GM19328 (cell line): Measurements from ENCODE around the gene PAK5.

ENCODE experiments used
- ATAC-seq: cut with Tn5 transposase; IDR thresholded peaks from one replicate; pipeline ENCODE4 v1.9.1; 2021; ENCODE audit warnings: mild to moderate bottlenecking, moderate library complexity; ENCODE audit not compliant: unreplicated experiment

The PAK5 gene

DNA sequence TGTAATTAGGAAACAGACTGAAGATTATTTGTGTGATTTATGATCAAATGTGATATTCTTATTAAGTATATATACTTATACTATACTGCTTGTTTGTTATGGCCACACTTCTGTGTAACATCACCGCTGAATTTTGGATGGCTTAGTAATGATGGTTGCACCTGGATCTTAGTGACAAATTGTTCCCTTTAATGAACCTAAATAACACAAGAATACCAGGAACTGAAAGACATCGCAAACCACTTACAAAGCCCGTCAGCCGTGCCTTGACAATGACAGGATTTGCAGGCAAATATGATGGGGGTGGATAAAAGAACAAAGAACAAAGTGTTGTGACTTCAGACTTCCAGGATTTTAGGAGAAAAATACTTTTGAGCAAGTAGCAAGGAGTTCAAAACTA, 257.4 kb downstream of the PAK5 start:
- ATAC-seq: no peak

DNA sequence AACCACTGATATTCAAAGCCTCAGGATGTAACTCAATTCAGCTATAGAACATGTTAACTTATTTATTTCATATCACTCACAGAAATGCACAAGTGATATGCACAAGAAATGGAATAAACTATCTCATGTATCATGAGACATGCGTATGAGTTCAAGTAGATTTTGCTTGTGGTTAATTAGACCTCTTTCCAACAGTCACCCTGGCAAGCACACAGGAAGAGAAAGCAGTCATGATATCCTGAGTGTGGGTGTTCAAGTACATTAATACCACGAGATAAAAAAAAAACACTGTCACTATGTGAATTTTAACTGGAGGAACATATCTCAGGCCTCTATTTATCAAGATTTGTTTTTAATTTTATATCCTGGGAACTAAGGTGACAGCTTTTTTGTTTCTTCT, 260.3 kb downstream of the PAK5 start:
- ATAC-seq: no peak

DNA sequence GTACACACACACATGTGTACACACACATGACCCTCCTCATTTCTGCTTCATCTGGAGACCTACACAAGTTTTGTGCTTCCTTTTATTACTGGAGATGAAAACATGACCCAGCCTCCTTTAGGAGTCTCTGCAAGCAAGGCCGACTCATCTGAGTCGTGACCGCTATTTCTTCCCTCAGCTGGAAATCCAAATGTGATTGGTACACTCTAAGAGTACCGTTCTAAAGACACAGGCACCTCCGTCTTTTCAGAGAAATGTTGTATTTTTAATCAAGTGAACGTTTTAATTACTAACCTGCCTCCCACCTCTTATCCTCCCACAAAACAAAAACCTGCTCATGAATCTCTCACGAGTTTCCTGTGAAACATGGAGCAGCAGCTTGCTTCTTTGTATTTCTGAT, 261.5 kb downstream of the PAK5 start:
- ATAC-seq: no peak

DNA sequence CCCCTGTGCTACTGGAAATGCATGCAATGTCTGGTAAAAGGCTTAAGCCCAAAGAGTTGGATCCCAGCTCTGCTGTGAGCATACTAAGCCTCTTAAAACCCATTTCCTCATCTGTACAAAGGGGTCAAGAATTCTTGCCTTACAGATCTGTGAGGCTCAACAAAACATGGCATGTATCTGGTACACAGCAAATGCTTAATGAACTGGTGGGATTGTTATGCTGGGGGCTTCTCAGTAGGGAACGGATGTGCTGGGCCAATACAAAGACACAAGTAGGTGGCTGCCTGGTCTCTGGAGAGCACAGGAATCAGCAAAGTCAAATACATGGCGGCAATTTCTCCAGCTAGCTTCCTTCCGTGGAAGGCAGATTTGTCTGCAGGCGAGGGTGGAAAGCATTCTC, 262.2 kb downstream of the PAK5 start:
- no peak for ATAC-seq

DNA sequence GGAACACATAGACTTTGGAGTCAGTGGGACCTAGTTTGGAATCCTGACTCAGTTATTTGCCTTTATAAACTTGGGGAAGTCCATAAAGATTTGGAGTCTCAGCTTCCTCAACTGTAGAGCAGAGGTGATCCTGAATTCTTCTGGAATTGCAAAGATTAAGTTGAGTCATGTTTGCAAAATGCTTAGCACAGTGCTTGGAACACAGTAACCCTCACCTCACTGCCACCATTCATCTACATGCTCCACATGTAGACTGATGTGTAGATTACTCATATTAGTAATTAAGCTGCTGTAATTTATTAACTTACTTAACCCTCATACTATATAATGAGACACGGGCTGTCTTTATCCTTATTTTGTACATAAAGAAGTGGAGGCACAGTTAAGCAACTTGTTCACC, 263.0 kb downstream of the PAK5 start:
- ATAC-seq: no peak

DNA sequence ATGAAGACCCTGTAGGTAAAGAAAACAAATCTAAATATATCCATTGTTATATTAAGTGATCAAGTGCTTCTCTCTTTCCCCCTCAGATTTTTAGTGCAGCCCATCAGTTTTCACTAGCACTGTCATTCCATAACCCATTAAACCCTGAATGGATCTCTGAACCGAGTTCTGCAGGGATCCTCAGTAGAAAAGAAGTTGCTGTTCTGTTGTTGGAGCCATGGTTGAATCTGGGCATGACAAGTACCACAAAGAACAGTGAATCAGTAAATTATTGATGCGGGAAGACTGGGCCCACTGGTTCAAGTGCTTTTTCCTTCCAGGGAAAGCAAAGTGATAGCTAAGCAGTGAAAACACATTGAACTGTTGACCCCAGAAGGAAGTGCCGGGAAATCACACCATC, 264.1 kb downstream of the PAK5 start:
- ATAC-seq: no peak

DNA sequence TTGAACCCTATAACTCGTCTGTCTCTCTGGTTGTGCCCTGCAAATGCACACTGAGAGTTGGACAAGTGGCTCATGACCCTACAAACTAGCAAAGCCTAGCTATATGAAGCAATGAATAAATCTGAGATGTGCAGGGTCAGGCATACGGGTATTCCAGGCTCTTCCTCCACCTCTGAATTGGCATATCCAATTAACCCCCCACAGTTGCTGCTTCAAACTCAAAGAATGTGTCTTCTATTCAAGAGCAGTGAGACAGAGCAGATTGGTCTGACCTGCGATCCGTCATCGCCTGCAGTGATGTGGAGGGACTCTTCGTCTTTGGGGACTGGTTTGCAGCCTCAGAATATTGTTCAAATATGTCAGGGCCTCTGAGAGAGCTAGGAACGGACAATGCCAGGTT, 264.7 kb downstream of the PAK5 start:
- no peak for ATAC-seq

DNA sequence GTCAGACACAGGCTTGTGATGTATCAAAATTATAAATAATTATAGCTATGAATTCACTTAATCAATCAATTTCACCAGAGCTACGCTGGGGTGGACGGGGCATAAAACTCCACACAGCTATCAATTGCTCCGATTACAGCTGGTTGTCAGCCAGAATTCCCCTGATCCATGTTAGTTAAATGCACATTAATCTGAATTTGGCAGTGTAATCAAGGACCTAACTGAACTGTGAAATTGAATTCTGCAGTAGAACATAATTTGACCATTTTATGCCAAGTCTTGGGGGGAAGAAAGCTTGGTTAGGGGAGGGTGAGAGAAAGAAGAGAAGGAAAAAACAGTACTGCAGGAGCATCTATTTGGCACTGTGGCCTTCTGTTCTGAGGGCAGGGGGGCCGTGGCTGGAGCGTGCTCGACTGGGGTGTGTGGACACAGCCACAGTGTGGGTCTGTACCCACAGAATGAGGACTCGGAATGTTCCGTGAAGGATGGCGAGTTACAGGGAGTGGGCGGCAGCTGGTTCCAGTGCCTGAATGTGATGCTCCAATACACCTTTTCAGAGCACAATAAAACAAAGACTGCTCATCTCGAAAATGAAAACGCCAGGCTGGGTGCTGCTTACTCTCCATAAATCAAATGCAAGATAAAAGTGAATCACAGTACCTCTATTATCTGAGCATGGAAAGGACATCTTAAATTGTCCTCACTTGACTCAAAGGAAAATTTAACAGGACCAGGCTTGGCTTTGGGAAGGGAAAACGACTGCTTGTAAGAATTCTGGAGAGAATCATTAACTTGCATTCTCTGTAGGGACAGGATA, 265.3 kb downstream of the PAK5 start:
- no peak for ATAC-seq

DNA sequence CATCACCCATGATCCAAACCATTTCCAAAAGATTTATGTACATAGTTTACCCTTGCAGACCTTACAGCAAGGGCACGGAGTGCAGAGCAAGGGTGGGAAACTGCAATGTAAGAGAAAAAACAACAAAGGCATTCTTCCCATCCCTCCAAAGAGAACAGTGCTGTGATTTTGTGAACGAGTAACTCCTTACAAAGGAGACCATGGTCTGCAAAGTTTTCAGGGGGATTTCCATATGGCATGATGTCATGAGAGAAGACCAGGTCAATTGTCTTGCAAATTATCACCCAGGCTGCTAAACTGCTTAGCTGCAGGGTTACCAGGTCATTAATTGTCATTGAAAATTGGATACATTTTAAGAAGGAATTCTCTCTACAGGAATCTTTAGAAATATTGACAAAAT, 266.2 kb downstream of the PAK5 start:
- ATAC-seq: no peak

DNA sequence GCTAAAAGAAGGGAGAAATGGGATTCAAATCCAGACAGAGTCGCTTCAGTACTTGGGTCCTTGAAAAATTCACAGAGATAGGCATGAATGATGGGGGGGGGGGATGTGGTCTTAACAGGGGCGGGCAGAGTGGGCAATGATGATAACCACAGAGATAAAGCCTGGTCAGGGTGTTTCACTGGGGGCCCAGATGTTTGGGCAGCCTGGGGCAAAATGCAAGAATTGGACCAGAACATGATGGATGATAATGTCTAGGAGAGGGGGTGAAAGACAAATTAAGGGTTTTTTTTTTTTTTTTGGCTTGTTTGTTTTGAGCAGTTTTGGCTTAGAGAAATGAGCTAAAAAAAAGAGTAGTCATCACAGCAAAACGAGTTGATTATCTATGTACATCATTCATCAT, 267.1 kb downstream of the PAK5 start:
- no peak for ATAC-seq

DNA sequence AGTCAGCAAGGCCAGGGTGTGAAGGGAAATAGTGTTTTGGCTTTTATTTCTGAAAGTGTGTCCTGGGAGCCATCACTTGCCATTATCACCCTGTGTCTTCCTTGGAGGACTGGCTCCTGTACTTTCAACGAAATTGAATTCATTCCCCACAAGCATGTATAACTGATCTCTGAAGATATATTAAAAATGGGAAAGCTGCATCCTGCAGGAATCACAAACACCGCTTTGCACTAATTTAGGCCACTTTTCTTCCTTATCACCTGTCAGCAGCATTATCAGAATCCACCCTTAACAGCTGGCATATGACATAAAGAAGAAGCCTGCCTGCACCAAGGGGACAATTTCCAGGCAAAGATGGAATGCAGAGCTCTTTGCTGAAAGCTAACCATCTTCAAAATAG, 268.3 kb downstream of the PAK5 start:
- no peak for ATAC-seq

DNA sequence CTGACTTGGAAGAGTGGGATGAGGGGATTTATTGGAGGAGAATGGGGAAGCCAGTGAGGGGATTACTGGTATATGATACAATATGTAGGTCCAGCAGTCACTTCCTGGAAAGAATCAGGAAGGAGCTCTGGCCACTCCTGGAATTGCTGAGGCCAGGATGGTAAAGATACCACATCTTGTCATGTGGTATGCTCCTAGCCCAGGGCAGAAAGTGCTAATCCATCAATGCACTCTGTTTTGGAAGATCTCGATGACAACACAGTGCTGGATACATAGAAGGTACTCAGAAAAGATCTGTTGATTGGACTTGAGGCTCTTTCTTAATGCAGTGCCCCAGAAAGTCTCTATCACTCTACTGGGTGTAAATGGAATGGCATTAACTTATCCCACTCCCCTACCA, 271.9 kb downstream of the PAK5 start:
- no peak for ATAC-seq

DNA sequence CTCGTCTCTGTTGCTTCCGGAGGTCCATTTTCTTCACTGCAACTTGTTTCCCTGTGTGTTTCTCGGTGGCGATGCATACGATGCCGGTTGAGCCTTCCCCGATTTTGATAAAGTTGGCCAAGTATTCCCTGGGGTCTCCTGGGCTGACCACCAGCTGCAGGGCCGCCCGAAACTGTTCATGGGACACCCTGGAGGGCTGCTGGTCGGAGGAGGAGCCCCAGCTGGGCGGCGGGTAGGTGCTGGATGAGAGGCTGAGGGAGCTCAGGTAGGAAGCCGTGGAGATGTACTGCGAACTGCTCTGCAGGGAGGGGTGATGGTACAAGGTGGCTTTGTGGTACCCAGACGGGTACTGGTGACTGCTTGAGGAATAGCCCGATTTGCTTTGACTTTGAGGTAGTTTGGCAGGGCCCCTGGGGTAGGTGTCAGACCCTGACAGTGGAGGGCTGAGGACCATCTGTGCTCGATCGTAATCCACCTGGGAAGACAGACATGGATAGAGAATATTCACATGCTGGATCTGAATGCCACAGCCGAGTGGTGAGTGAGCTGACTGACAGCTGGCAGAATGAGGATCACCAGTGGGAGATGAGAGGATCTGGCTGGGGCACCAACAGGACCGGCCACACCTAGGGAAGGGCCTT, 272.8 kb downstream of the PAK5 start:
- no peak for ATAC-seq

DNA sequence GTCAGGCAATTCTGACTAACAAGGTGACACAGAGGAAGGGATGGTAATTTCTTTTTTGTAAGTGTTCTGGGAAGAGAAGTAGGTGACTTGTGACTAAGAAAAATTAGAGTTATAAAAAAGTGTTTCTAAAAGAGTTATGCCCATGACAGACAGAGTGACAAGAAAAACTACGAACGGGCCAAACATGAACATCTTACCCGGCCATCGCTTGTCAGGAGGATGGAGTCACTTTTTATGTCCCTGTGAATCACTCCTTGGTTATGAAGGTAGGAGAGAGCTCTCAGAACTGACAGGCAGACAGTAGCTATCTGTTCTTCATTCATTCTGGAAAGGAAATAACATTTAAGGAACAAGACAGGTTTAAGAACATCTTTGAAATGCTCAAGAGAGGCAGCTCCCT, 281.5 kb downstream of the PAK5 start:
- ATAC-seq: no peak

DNA sequence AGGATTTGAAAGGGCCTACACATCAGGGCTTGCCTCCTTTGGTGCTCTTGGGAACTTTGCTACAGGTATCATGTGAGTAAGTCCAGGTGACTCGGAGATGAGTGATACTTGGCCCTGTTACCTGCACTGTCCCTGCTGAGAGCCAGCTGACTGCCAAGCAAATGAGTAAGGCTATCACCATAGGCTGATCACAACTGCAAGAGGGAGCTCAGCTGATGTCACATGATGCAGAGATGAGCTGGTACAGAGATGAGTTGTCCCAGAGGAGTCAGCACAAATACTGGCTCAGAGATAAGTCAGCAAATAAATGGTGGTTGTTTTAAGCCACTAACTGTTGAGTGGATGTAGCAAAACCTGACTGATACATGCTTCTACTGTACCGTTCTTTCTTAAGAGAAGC, 283.1 kb downstream of the PAK5 start:
- no peak for ATAC-seq

DNA sequence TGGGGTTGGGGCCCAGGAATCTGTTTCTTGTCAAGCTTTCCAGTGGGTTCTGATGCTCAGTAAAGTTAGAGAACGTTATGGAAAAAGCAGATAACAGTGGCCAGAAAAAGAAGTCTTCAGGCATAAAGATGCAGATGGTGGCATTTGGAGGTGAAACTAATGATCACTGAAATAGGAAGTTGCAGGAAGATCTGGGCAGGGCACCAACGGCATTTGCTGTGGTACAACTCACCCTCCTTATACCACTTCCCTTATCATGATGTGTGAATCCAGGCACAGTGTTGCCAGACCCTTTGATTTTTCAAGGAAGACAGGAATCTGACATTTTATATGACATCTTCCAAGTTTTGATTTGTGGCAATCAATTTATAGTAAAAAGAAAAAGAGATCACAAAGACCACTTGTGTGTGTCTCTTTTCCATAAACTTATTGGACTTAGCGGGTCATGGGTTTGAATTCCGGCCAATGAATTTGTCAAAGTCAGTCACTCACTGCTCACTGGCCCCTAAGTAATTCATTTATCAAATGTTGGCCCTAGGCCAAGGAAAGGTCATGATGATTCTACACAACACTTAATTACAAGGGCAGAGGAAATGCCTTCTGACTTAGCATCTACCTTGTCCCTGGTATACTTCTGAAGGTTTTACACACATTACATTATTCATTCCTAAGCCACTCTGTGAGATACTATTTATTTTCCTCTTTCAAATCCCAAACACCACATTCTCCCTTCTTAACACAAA, 286.9 kb downstream of the PAK5 start:
- ATAC-seq: no peak

DNA sequence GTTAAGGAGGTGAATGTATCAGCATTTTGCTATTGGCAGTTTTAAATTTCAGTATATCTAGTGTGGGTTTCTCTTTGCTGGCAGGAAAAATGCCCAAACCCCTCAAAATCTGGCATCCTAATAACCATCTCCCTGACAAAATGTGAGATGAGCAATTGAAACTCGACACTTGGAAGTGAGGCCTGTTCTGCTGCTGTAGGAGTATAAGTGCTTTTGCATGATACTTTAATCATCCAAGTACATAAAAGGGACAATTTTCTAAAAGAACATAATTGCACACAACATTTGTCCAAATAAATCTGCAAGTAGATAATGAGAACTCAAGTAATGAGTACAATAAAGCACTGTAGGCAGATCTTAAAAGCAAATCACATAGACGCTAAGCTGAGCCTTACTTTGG, 288.0 kb downstream of the PAK5 start:
- ATAC-seq: no peak

DNA sequence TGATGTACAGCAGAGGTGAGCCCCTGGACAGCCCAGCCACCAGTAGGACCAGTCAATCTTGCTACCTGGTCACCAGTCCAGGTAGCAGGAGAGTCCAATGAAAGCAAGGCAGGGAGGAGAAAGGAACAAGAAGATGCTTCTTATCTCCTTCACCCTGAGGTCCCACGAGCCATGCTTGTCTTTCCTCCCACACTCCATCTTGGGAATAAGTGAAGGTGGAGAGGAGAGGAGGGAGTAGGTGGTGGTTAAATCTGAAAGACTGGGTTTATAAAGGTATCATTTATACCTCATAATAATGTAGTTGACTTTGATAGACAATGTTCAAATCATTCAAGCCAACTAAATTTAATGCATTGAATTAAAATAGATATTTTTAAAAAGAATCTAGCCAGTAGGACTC, 288.6 kb downstream of the PAK5 start:
- ATAC-seq: no peak

DNA sequence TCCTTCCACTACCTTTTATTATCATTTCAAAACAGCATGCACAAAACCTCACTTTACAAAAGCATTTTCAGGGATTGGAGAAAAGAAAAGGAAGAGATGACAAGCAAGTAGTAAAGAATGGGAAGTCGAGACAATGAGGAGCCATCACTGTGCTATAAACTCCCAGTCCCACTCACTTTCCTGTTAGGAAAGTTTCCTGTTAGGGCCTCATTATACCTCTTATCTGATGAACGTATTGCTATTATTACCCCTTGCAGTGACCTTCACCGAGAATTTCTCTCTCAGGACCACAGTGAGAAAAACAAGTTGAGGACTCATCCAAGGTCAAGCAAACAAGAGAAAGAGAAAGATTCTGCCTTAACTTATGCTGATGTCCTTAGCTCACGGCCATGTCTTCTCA, 295.7 kb downstream of the PAK5 start:
- no peak for ATAC-seq

DNA sequence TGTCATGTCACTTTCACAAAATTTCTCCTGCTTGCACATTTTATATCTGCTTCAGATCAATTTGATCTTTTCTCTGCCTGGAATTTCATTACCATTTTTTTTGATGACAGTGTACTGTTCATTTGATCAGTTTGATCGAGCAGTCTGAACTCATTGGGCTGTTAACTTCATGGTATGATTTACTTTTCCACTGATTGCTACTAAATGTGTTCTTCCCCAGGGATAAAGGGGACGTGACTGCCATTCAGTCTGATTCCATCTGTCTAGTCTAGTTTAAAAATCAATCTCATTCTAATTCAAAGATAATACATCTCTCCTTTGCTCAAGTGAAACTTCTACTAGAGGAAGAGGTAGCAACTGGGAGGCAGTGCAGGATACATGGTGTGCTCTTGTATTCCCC, 303.4 kb downstream of the PAK5 start:
- no peak for ATAC-seq

DNA sequence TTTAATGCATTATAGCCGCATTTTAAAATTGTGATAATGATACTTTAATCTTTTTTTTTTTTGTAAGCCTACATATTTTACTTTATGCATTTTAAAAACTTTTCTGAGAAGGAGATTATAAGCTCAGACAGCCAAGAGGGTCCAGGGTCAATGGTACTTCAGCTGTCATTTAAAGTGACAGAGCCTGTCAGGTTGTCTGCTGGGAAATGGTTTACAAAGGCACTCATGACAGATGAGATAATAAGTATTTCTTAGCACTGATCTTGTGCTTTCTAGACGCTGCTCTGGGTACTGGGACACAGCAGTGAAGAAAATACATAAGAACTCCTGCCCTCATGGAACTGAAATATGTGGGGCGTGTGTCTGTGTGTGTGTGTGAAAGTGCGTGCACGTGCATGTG, 304.9 kb downstream of the PAK5 start:
- no peak for ATAC-seq
